NCI-H2227 (cell line): ENCODE data around the gene FMN1.

ENCODE experiments used
- DNase-seq: peaks from one replicate; lab custom pipeline; 2025; ENCODE audit not compliant: unreplicated experiment; lab: John Stamatoyannopoulos, UW

The FMN1 gene, protein sequence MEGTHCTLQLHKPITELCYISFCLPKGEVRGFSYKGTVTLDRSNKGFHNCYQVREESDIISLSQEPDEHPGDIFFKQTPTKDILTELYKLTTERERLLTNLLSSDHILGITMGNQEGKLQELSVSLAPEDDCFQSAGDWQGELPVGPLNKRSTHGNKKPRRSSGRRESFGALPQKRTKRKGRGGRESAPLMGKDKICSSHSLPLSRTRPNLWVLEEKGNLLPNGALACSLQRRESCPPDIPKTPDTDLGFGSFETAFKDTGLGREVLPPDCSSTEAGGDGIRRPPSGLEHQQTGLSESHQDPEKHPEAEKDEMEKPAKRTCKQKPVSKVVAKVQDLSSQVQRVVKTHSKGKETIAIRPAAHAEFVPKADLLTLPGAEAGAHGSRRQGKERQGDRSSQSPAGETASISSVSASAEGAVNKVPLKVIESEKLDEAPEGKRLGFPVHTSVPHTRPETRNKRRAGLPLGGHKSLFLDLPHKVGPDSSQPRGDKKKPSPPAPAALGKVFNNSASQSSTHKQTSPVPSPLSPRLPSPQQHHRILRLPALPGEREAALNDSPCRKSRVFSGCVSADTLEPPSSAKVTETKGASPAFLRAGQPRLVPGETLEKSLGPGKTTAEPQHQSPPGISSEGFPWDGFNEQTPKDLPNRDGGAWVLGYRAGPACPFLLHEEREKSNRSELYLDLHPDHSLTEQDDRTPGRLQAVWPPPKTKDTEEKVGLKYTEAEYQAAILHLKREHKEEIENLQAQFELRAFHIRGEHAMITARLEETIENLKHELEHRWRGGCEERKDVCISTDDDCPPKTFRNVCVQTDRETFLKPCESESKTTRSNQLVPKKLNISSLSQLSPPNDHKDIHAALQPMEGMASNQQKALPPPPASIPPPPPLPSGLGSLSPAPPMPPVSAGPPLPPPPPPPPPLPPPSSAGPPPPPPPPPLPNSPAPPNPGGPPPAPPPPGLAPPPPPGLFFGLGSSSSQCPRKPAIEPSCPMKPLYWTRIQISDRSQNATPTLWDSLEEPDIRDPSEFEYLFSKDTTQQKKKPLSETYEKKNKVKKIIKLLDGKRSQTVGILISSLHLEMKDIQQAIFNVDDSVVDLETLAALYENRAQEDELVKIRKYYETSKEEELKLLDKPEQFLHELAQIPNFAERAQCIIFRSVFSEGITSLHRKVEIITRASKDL (N-terminal part only)

GRCh38 chr15:33194704-33195670 is at the start of gene FMN1:
Gene FMN1 (minus strand): TSS chr15:33194714. CDS start chr15:33154914, 39,800 bp downstream.
- DNase-seq = peak; percentile 93

GRCh38 chr15:33243869-33244268 is 49.4 kb upstream of the FMN1 start:
- DNase-seq = no peak

GRCh38 chr15:33243393-33243792 is 48.9 kb upstream of the FMN1 start:
- no peak for DNase-seq

DNA sequence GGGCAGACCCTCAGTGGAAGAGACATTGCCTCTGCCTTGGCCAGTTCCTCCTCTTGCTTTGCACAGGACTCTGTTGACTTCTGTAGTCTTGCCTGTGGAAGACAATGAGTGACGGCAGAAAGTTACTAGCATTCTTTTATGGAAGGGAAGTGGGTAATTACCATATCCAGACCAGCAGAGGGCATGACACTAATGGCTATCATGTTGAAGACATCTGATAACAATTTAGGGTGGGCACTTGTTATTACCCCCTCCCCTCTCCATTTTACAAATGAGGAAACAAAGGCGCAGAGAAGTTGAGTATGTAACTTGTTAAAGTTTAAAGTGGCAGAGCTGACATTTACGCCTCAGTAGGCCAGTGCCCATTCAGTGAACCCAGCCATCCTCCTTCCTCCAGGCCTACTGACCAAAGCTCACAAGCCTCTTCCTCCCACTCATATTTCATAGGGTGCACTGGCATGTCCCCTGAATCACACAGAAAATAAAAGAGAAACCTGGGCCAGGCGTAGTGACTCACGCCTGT is 48.2 kb upstream of the FMN1 start:
- DNase-seq = no peak

GRCh38 chr15:33242165-33242564 is 47.7 kb upstream of the FMN1 start:
- DNase-seq = no peak

GRCh38 chr15:33236841-33237509 is 42.5 kb upstream of the FMN1 start:
- no peak for DNase-seq

DNA sequence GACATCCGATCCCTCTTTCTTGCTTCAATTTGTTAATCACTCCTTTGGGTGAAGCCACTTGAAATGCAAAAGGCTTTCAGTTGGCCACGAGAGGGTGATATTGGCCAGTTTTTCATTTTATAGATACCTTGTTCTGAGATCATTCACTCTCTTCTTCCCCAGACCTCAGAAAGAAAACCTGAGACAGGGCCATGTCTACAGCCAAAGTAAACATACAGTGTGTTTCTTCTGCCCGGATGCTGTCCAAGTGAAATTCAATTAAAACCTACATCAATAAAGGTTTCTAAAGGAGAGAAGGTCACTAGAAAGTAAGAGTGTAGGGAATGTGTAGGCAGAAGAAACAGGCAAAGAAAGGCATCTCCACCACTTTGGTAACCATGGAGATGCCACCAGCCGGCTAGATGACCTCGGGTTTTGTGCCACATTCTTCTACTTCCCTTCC is 39.5 kb upstream of the FMN1 start:
- peak; percentile 46 for DNase-seq

DNA sequence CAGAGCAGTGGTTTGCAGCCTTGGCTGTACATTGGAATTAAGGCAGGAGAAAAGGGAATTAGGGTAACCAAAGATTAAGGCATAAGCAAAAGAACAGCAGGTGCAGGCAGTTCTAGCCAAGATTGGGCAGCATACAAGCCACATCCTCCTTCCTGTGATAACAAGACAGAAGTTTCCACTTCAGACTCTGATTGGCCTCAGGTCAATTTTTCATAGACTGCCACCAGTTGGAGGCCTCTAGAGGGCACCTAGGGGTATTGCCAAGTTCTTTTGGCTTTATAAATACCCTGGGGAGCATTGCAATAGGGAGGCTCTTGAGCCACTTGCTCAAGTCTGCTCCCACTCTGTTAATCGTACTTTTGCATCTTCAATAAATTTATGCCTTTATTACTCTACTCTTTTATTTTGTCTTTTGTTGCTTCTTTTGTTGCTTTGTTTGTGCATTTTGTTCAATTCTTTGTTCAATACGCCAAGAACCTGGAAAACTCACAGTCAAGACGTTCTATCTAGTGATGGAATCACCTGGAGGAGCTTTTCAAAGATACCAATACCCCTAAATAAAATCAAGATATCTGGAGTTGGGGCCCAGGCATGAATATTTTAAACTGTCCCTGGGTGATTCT is 32.2 kb upstream of the FMN1 start:
- no peak for DNase-seq

DNA sequence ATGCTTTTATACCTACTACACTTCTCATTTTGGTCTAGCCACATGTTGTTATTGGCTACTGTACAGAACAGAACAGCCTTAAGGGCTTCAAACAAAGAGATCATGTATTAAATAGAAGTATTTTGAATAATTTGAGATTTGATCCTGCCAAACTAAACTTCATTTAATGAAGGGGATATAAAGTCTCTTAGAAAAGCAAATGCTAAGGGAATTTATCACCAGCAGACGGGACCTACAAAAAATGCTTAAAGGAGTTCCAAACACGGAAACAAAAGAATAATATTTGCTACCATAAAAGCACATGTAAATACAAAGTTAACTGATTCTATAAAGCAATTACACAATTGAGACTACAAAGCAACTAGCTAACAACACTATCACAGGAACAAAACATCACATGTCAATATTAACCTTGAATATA is 23.6 kb upstream of the FMN1 start:
- no peak for DNase-seq

- DNase-seq = peak; percentile 7
Measured at GRCh38 chr15:33215941-33216872, 21.7 kb upstream of the FMN1 start.

DNA sequence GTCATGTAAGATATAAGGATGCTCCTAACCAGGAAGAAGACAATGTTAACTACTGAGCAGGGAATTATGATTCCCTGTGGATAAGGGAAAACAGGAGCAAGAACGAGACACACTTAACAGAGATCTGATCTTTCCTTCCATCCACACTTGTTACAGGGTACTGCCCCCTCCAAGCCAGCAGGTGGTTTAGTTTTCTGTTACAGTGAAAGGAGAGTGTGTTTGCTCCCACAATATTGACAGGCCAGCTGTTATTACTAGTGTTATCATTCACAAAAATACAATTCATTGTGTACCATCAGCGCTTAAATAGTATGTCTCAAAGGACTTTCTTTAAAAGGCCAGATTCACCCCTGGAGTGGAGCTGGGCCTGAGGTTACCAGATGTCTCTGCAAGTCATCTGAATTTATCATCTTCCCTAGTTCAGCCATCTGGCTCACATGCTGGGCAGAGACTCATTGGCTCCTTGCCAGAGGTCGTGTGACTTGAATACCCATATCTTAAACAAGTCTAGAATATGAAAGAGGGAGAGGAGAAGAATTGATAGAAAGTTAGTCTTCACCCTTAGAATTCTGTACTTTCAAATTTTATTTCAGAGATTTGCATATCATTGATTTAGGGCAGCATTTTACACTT is 16.8 kb upstream of the FMN1 start:
- peak; percentile 29 for DNase-seq

DNA sequence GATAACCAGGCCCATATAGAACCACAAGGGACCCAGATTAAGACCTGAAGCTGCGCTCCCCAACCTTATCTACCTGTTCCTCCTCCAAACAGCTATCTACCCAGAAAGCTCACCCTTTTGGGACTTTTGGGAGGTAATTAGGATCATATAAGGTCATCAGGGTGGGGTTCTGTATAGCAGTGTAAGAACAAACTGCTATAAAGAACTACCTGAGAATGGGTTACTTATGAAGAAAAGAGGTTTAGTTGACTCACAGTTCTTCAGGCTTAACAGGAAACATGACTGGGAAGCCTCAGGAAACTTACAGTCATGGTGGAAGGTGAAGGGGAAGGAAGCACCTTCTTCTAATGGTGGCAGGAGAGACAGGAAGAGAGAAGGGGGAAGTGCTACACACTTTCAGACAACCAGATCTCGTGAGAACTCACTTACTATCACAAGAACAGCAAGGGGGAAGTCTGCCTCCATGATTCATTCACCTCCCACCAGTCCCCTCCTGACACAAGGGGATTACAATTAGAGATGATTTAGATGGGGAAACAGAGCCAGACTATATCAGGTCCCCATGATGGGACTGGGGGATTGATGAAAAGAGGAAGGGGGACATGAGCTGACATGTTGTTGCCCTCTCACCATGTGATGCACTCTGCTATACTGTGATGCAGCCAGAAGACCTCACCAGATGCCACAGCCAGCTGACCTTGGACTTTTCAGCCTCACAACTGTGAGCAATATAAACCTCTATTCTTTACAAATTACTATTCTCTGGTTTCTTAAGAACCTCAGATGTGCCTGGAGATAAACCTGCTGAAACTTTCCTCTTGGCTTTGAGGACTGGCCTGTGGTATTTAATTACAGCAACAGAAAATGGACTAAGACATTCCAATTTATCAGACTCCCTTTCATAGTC is 15.3 kb upstream of the FMN1 start:
- no peak for DNase-seq

GRCh38 chr15:33207646-33208045 is 13.1 kb upstream of the FMN1 start:
- DNase-seq = no peak

DNA sequence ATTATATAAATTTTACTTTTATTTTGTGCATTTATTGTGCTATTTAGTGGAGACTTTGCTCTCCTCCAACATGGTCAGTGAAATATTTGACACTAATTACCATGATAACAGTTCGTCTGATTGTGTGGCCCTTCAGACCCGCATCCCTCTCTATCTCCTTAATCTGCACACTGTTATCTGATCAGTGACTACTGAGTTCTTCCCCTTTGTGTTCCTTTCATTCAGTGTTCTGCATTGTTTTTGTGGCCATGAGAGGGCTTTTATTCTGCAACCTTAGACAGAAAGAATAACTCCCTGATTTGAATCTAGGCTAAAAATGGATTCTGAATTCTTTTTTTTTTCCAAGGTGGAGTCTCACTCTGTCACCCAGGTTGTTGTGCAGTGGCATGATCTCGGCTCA is 11.9 kb upstream of the FMN1 start:
- DNase-seq = no peak

GRCh38 chr15:33204926-33205325 is 10.4 kb upstream of the FMN1 start:
- no peak for DNase-seq

GRCh38 chr15:33204087-33204486 is 9.6 kb upstream of the FMN1 start:
- no peak for DNase-seq
